Fibroblast of skin of right quadriceps (primary cell): ENCODE data around the gene MBP.

Experiments
- DNase-seq: peaks from one replicate; pipeline ENCODE4 v3.0.0-alpha.2; 2013

Gene MBP

DNA sequence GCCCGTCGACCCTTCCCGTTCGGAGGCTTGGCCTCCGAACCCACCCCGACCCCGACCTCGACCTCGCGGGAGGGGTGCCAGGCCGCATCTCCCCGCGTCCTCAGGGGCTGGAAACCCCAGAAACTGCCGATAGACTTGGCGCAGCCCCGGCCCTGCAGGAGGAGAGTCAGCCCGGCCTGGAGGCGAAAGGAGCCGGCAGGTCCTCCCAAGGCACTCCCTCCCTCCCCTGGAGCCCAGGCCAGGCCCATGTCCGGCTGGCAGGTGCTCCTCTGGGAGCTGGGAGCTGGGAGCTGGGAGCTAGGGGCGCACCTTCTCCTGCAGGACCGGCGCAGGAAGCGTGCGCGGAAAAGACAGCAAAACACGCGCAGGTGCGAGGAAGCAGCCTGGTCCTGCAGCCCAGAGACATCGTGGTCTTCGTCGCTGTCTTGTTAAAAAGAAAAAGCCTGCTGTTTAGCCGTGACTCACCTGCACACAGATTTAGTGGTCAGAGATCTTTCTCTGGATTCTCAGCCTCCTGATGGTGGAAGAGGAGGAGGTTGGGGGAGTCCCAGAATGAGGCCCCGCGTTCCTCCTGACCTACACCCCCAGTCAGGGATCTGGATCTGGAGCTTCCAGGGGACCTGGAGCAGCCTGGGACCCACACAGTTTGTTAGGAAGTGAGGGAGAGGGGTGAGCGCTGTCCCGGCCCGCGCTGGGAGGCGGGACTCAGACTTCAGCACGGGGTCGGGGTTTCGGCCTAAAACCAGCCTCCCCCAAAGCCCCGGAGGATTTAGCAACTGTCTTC is 660 bp upstream of the MBP start:
- DNase-seq, result no peak

DNA sequence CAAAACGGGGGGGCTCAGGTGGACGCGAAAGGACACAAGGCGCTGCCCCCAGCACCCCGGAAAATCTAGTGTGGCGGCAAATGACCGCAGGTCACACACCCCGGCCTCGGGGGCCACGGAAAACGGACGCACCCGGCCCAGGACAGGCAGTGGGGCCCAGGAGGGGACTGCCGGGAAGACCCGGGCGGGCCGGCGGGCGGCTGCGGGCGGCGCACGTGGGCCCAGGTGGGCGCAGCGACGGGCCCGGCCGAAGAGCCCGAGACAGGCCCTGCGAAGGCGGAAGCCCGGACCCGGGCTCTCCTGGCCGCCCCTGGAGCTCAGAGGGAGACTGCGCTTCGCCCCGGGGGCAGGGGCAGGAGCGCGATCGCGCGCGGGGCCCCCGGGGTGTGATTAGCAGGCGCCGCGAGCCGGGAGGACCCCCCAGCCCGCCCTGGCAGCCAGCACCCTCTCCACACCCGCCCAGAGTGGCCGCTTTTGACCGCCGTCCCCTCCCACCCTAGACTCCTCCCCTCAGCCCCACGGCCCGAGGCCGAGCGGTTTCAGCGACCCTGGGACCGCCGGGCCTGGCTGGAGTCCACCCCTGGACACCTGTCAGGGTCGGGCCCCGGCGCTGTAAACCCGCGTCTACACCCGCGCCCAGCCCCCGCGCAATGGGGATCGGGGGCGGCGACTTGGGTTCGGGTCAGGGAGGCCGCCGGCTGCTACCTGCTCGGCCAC is 773 bp downstream of the MBP start:
- DNase-seq, result no peak

DNA sequence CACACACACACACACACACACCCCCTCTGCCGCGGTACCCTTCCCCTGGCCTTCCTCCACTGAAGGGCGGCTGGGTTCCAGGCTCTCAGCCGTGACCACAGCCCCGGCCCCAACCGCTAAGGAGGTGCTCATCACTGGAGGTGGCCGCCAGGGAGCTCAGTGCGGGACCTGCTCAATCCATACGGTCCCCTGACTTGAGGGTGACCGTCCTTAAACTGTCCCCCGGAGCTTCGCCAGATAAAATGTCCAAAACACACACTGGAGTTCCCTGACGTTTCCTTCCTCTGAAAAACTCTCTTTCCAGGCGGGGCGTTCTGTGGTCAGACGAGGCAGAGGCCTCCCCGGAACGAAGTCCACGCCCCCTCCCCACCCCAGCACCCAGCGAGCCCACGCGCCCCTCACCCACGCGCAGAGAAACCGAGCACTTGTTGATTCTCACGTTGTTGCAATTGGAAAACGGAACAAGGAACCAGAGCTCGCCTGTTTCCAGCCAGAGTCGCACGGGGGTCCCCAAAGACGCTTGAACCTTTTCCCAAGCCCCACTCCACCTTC is 1.4 kb downstream of the MBP start:
- DNase-seq, result no peak

DNA sequence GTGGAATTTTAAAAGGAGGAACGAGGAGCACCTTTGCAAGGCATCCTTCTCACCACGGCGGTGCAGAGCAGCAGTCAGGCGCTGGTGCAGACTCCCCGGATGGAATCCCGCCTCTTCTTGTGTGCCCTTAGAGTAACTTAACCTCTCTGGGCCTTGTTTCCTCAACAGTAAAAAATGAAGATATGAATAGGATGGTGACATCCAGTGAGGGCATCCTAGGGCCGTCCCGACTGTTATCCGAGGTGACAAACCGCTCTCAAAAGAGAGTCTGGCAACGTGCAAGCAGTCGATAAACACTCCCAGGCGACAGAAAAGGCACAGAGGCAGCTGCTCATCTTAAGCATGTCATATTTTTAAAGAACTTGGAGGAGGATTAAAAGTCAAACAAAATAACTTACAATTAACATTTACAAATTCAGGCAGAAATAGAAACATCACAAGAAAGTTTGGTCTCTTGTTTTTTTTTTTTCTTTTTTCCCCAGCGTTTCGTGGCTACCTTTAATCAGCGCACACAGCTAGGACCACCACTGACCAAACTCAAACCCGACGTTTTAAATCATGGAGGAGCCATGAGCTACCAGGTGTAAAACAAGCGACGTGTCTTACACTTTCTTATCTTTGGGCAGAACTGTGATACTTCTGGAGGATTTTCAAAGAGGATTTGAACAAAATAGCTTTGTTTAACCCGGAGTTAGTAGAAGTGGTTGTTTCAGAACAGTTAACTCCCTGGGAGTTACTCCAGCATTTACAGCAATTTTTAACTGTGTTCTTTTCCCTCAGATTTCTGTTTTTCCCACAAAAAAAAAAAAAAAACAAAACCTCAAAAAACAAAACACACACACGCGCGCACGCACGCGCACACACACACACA is 2.1 kb downstream of the MBP start:
- DNase-seq, result no peak

DNA sequence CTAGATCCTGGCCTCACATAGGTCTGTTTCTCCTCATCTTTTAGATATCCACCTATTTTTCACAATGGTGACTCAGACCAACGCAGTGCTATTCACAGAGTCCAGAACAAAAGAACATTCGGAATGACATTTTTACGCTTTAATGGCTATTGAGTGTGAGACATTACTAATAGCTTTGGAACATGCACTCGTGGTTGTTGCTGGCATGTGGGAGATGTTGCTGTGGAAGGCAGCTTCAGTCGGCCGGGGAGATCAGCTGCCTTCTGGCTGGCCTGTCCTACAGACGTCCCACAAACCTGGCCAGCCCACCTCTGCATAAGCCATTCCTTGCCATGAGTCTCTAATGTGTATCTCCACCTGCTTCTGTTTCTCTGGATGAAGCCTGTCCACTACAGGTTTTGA is 3.4 kb downstream of the MBP start:
- DNase-seq, result peak; percentile 76

DNA sequence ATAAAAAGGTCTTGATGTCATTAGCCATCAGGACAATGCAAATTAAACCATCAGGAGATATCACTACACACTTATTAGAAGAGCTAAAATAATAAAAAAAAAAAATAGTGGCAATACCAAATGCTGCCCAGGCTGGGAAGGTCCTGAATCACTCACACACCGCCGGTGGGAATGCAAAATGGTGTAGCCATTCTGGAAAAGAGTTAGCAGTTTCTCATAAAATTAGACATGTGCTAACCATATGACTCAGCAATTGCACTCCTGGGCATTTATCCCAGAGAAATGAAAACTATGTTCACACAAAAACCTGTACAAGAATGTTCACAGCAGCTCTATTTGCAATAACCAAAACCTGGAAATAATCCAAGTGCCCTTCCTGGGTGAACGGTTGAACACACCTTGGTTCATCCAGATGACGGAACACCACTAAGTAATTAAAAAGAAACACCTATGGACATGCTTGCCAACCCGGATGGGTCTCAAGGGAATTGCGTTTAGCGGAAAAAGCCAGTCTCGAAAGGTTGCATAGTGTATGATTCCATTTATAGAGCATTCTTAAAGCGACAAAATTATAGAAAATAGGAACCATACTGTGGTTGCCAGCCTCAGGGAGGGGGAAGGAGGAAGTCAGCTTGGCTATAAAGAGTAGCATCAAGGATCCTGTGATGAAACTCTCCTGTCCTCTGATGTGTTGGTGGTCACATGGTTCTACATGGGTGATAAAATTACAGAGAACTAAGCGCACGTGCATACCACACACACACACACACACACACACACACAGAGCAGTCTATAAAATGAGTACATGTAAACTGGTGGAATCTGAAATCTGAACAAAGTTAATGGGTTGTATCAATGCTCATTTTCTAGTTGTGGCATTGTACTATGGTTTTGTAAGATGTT is 4.6 kb downstream of the MBP start:
- DNase-seq, result peak; percentile 95

DNA sequence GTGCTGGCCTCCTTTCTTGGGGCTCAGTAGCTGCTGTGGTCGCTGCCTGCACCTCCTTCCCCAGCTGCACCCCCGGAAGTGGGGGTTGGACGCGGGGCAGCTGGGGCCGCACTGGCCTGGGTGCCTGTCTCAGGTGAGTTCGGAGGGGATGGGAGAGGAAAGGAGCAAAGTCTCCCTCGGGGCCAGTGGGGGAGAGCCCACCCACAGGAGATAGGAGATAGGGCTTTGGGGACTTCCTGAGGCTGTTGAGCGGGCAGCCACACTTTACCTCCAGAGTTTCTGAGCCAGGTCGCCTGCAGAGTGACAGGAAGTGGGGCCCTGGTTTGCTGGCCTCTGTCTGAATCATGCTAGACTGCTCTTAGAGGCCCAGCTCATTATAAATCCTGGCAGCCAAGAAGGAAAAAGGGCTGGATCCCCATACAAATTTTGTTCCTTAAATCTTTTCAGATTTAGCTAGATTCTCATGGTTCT is 8.1 kb downstream of the MBP start:
- DNase-seq, result no peak

DNA sequence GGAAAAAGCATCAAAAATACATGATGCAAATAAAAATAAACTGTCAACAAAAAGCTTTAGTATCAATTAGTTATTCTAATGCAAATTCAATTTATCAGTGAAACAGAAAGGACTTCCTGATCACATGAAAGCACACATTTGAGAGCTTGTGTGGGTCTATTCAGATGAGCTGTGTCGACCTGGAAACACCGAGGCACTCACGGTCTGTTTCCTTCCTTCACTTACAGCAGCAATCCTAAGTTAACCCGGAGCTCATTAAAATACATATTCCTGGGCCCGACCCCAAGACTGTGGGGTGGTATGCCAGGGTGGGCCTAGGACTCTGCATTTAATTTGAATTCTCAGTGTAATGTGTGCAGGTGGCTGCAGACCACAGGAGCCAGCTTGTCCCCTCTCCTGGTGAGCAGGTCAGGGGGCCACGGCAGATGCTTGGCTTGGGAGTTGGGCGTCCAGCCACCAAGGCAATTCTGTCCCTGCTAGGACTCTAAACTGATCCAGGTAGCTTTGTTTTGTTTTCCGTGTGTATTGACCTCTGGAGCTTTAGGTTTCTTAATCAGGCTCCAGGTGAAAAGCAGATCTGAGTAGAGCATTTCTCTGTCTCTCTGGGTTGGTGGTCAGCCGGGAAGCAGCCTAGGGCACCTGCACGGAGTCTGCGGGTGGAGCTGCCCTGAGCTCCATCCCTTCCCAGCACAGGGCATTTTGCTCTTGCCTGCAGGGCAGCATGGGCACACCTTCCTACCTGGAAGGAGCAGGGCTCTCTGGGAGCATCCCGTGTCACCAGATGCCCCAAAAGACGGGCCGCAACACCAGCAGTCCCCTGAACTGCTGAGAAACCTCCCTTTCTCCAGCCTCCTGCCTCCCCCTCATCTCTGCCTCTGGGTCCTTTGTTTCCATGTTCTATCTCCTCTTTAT is 9.0 kb downstream of the MBP start:
- no peak for DNase-seq

DNA sequence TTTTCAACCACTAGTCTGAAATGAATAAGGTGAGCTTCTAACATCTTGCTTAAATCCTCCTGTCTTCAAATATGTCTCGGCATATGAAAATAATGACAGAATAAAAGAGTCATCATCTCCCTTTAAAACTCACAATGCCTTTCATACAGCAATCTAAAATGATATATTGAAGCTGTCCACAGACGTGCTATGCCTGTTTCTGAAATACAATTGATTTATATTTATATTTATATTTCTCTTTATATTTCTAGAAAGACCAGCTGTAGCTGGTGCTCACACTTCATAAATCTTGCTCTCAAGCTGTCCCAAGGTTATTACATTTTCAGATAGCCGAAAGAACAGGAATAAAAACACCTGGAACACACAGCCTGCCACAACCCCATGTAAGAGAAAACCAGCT is 11.1 kb downstream of the MBP start:
- DNase-seq, result no peak

DNA sequence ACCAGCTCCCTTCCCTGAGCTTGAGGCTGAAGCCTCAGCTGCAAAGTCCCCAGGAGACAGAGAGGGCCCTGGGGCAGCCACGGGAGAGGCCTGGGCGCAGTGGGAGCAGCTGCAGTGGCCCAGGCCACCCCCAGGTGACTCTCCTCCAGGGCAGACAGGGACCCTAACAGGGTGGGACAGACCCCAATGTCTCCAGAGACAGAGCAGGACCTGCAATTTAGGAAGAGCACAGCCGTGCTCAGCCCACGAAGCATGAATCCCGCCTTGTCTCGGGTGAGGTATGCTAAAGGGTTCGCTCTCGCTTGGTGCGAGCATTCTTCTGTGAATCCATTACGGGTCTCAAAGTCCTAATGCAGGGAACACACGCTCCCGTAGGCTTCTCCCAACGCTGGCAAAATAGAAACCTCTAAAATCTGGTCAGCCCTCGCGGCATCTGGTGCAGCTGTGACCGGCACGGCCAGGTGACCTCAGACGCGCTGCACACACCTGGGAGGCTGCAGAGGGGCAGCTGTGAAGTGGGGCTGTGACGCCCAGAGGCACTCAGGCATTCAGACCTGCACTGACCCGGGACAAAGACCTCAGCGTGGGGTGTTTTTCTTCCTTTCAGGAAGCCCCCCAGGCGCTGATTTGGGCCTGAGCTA is 12.6 kb downstream of the MBP start:
- no peak for DNase-seq

DNA sequence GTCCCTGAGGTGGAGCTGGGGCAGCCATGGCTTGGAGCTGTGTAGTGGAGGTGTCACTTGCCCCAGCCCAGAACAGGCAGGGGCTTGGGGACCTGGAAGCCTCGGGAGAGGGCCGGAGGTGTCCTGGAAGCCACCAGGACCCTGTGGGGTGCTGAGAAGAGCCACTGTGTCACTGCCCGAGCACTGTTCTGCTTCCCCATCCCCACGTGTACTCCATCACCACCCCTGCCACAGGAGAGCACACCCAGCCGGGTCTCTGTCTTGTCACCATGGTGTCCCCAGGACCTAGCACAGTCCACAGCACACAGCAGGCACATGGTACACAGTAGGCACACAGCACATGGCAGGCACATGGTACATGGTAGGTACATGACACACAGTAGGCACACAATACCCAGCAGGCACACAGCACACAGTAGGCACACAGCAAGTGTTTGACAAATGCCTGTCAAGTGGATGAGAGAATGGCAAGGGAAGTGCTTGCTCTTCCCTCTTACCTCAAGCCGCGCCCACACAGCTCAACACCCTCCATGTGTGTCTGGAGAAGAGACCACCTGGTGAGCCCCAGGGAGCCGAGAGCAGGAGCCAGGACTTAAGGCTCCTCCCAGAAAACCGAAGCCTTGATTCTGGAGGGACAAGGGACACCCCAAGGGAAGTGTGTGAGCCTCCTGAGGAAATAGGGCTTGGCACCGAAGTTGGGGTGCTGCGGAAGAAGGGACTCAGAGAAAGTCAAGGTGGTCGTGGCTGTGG is 13.3 kb downstream of the MBP start:
- DNase-seq, result no peak

DNA sequence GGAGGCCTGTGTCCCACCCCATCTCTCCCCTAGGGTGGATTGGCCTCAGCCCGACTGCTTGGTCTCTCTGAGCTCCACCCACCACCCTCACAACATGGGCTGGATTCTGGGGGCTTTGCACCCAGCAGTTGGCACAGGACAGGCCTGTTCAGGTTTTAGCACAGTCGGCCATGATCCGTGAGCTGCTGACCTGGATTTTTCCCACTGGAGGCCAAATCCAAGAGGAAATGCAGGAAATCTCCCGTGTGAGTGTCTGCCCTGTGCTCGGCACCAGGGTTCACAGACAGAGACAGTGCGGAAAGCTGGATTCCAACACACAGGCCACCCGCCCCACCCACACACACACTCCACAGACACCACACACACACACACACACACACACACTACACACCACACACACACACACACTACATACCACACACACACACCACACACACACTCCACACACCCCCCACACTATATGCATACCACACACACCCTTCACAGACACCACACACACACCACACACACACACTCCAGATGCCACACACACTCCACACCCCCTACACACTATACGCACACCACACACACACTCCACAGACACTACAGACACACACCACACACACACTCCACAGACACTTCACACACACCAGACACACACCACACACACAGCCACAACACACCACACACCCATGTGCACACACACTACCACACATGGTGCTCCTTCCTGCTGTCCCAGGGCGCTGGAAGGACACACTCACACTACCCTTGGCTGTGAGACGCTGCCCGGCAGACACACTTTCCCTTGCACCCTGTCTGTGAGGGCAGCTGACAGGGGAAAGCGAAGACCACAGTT is 14.1 kb downstream of the MBP start:
- no peak for DNase-seq

DNA sequence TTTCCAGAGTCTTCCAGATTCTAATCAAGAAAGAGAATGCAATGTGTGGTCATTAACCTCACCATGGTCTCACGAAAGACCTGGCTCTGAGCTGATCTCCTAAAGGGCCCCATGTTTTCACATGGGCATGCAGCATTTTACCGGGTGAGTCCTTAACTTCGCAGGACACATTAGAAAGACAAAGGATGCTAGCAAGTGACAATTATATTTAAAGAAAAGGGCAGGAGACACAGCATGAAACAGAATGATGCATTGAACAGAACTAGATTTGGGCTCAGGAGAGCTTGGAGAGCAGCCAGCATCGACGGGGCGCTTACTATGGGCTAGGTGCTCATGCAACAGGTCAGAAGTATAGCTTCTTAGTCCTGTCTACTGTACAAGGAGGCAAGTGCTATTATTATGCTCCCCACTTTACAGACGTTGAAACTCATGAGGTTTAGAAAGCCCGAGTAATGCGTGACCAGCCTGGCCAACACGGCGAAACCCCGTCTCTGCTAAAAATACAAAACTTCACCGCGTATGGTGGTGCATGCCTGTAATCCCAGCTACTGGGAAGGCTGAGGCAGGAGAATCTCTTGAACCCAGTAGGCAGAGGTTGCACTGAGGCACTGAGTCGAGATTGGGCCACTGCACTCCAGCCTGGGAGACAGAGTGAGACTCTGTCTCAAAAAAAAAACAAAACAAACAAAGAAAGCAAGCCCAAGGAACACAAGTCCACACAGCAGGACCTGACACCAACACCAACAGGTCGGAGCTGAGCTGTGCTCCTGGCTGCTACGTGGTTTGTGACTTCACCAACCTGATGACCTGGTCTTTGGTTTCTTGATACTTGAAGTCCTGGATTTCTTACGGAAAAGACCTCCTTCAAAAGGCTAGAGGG is 16.1 kb downstream of the MBP start:
- no peak for DNase-seq

DNA sequence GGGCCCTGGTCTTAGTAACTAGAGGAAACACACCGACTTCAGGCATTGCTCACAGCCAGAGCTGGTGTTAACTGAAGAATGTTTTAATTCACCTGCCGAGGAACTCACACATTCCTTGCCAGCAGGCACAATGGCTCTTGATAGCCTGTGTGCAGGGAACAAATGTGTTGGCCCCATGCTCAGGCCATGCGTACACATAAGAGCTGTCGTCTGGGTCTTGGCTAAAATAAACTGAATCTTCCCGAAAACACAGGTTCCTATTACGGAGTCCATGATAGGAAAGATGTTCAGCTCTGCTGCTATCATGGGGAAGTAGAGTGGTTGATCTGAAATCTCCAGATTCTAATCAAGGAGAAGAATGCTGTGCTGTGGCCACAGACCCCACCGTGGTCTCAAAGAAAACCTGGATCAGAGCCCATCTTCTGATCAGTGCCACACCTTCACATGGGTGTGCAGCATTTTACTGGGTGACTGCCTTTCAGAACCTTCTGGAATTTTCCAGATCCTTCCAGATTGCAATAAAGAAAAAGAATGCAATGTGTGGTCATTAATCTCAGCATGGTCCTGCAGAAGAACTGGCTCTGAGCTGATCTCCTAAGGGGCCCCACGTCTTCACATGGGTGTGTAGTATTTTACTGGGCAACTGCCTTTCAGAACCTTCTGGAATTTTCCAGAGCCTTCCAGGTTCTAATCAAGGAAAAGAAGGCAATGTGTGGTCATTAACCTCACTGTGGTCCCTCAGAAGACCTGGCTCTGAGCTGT is 17.2 kb downstream of the MBP start:
- DNase-seq, result no peak

DNA sequence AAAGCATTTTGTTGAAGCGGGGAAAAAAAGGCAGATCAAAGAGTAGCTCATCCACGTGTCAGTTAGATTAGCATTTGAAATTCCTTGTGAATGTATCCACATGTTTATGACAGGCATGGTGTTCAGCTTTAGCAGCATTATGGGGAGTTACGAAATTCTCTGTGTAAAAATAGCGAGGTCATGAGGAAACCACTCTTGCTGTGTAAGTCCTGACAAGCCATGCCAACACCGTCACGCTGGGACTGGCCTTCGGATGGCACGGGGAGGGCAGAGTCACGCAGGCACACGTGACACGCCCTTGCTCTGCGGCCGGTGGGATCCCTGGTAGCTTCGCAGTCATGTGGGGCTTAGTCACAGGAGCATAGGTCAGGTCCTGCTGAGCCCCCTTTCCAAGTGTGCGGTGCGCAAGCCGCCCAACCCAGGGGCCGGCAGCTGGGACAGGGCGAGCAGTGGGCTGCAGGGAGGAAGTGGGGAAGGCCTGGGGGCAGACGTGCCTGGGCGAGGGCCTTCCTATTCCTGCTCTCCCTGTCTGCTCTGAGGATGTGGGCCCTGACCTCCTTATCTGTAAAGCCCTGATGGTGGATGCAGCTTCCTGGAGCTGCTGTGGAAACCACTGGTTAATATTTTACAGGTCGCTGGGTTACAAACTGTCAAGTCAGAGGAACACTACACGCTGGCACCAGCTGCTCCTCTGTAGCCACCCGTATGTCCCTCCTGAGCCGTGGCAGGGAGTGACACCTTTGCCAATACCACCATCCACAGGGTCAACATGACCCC is 18.0 kb downstream of the MBP start:
- peak; percentile 80 for DNase-seq

DNA sequence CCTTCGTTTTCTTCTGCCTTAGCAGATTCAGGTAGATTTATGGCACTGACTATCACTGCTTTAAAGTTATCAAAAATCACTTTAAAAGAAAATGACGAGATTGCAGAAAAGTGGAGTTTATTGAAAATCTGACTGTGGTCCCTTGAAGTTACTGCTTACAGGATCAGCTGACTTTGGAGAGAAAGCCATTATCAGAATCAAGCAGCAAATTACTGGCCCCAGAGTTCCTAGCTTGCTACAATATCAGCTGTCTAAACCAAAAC is 18.5 kb downstream of the MBP start:
- DNase-seq, result no peak
